DND-41 (cell line): ENCODE results near the gene TAF9B.

Experiments
- EZH2 ChIP-seq: IDR thresholded peaks from 3 replicates; pipeline ENCODE4 v1.6.1; 2012; ENCODE audit warnings: borderline replicate concordance, low read depth, mild to moderate bottlenecking, moderate library complexity, low read length, inconsistent platforms; ENCODE audit not compliant: severe bottlenecking
- TF ChIP-seq, protein P1 (sequence below): IDR thresholded peaks from 2 replicates; pipeline ENCODE4 v1.5.1; 2012; ENCODE audit warnings: borderline replicate concordance, low read length, moderate library complexity, mild to moderate bottlenecking; ENCODE audit not compliant: poor library complexity, severe bottlenecking; ENCODE audit errors: extremely low read depth

DNA sequence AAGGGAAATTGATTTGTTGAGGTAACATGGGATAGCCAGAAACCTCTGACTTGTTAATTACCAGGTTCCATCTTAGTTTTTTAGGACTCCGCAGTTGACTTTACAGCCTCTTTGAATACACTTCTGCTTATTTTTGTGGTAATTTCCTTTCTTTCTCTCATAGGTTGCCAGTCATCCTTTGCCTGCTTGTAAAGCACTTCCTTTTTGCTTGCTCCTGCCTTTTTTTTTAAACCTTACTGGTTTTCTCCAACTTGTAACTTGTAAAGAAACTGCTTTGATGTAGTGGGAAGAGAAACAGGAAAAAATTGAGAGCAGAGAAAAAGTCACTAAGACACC, 32.8 kb downstream of the TAF9B start:
- TF ChIP-seq, protein P1, sequence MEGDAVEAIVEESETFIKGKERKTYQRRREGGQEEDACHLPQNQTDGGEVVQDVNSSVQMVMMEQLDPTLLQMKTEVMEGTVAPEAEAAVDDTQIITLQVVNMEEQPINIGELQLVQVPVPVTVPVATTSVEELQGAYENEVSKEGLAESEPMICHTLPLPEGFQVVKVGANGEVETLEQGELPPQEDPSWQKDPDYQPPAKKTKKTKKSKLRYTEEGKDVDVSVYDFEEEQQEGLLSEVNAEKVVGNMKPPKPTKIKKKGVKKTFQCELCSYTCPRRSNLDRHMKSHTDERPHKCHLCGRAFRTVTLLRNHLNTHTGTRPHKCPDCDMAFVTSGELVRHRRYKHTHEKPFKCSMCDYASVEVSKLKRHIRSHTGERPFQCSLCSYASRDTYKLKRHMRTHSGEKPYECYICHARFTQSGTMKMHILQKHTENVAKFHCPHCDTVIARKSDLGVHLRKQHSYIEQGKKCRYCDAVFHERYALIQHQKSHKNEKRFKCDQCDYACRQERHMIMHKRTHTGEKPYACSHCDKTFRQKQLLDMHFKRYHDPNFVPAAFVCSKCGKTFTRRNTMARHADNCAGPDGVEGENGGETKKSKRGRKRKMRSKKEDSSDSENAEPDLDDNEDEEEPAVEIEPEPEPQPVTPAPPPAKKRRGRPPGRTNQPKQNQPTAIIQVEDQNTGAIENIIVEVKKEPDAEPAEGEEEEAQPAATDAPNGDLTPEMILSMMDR, result no peak
- TF ChIP-seq EZH2, result no peak
